Activated CD8-positive, alpha-beta T cell treated with anti-CD3 and anti-CD28 coated beads, Interleukin-2, amount 10 ng/mL, durations not matched to agents 7 days and 5 days (primary cell): ENCODE results near the gene KCNQ2. TPM values are rescaled to one million over a fixed set of nuclear protein-coding genes. Genes with fewer than 3 reads are reported as not detected.

Experiments
- ATAC-seq: fragments of 150-1000 bp; cut with Tn5 transposase; one replicate; pipeline ENCODE4 v1.10.0; 2021; ENCODE audit warnings: moderate library complexity
- CTCF ChIA-PET: fragments of 350-600 bp; sonication (Branson Sonifier 250); formaldehyde crosslinking; loops from one replicate; lab custom pipeline; 2021; ENCODE audit warnings: antibody characterized with exemption; lab: Charles Lee
- POLR2A ChIA-PET: fragments of 350-600 bp; sonication (Branson Sonifier 250); formaldehyde crosslinking; loops from one replicate; lab custom pipeline; 2021; ENCODE audit warnings: antibody characterized with exemption; lab: Charles Lee
- DNase-seq: peaks from one replicate; pipeline ENCODE4 v3.0.0-alpha.2; 2020
- H3K27ac Mint-ChIP-seq: one replicate; pipeline ENCODE4 v1.8.0; 2021; ENCODE audit warnings: mild to moderate bottlenecking, mixed read lengths
- H3K27me3 Mint-ChIP-seq: one replicate; pipeline ENCODE4 v1.8.0; 2021; ENCODE audit warnings: low read depth, mixed read lengths
- H3K36me3 Mint-ChIP-seq: one replicate; pipeline ENCODE4 v1.8.0; 2021; ENCODE audit warnings: low read depth, mixed read lengths
- H3K4me1 Mint-ChIP-seq: one replicate; pipeline ENCODE4 v1.8.0; 2021; ENCODE audit warnings: low read depth, mixed read lengths
- H3K4me3 Mint-ChIP-seq: one replicate; pipeline ENCODE4 v1.8.0; 2021; ENCODE audit warnings: mild to moderate bottlenecking, mixed read lengths
- H3K9me3 Mint-ChIP-seq: one replicate; pipeline ENCODE4 v1.8.0; 2022; ENCODE audit warnings: mixed read lengths; ENCODE audit not compliant: insufficient read depth
- total RNA-seq, 2 experiments: library from RNA; stranded (reverse); gene quantifications; one replicate each; pipeline ENCODE4 v1.2.3, GENCODE V29; 2021

KCNQ2 gene
- total RNA-seq, 2 experiments from 2014 or later, result not detected

- Mint-ChIP-seq H3K27me3 (peaks cover 19% of the 10 kb centered on the region), H3K36me3 (no peaks in the 10 kb centered on the region), H3K9me3 (no peaks in the 10 kb centered on the region), H3K4me1 (peaks cover 1% of the 10 kb centered on the region), H3K4me3 (no peak overlapping the region), H3K27ac (no peak overlapping the region)
- CTCF ChIA-PET, result no interaction called here
- DNase-seq (no peak), ATAC-seq (no peak)
- POLR2A ChIA-PET, result no interaction called here
These were observed 1.3 kb upstream of the KCNQ2 start for GRCh38 chr20:63473555-63474449.

- H3K4me1 Mint-ChIP-seq, result peaks cover 1% of the 10 kb centered on the region
- DNase-seq, result no peak
- ATAC-seq, result no peak
- H3K36me3 Mint-ChIP-seq, result no peaks in the 10 kb centered on the region
- H3K27me3 Mint-ChIP-seq, result peaks cover 19% of the 10 kb centered on the region
- H3K4me3 Mint-ChIP-seq, result no peak overlapping the region
- no peak overlapping the region for H3K27ac Mint-ChIP-seq
- H3K9me3 Mint-ChIP-seq, result no peaks in the 10 kb centered on the region
- ChIA-PET POLR2A (no interaction called here), CTCF (no interaction called here)
These were observed 471 bp upstream of the KCNQ2 start for GRCh38 chr20:63472862-63473390.

- ChIA-PET POLR2A (no interaction called here), CTCF (no interaction called here)
- Mint-ChIP-seq H3K36me3 (no peaks in the 10 kb centered on the region), H3K9me3 (no peaks in the 10 kb centered on the region), H3K27me3 (peaks cover 19% of the 10 kb centered on the region), H3K4me1 (peaks cover 1% of the 10 kb centered on the region), H3K4me3 (no peak overlapping the region), H3K27ac (no peak overlapping the region)
- no peak for DNase-seq
- no peak for ATAC-seq
These were observed 806 bp downstream of the KCNQ2 start for GRCh38 chr20:63471717-63471980.

- Mint-ChIP-seq H3K27me3 (peaks cover 19% of the 10 kb centered on the region), H3K27ac (no peak overlapping the region), H3K9me3 (no peaks in the 10 kb centered on the region), H3K36me3 (no peaks in the 10 kb centered on the region), H3K4me1 (peaks cover 1% of the 10 kb centered on the region), H3K4me3 (no peak overlapping the region)
- CTCF ChIA-PET, result no interaction called here
- DNase-seq, result no peak
- POLR2A ChIA-PET, result no interaction called here
- ATAC-seq, result no peak
These were observed 1.3 kb downstream of the KCNQ2 start for GRCh38 chr20:63471002-63471716.

- H3K4me3 Mint-ChIP-seq, result no peak overlapping the region
- CTCF ChIA-PET, result no interaction called here
- H3K27me3 Mint-ChIP-seq, result peaks cover 19% of the 10 kb centered on the region
- no peaks in the 10 kb centered on the region for H3K9me3 Mint-ChIP-seq
- no peaks in the 10 kb centered on the region for H3K36me3 Mint-ChIP-seq
- no peak for ATAC-seq
- DNase-seq, result no peak
- H3K4me1 Mint-ChIP-seq, result peaks cover 1% of the 10 kb centered on the region
- no peak overlapping the region for H3K27ac Mint-ChIP-seq
- POLR2A ChIA-PET, result no interaction called here
These were observed 2.0 kb downstream of the KCNQ2 start for GRCh38 chr20:63470410-63470809.

- ATAC-seq, result no peak
- Mint-ChIP-seq H3K4me1 (peaks cover 1% of the 10 kb centered on the region), H3K27ac (no peak overlapping the region), H3K36me3 (no peaks in the 10 kb centered on the region), H3K9me3 (no peaks in the 10 kb centered on the region), H3K27me3 (peaks cover 16% of the 10 kb centered on the region), H3K4me3 (no peak overlapping the region)
- DNase-seq, result no peak
- ChIA-PET CTCF (no interaction called here), POLR2A (no interaction called here)
These were observed 2.7 kb downstream of the KCNQ2 start for GRCh38 chr20:63469713-63470101.

- Mint-ChIP-seq H3K4me3 (no peak overlapping the region), H3K4me1 (peaks cover 1% of the 10 kb centered on the region), H3K27me3 (peaks cover 13% of the 10 kb centered on the region), H3K27ac (no peak overlapping the region), H3K9me3 (no peaks in the 10 kb centered on the region), H3K36me3 (no peaks in the 10 kb centered on the region)
- ChIA-PET CTCF (interaction anchor here (1.0 kb wide), 1 partner anchor 27 kb away, joined by 3 read pairs; no protein-coding TSS in a partner anchor), POLR2A (no interaction called here)
- DNase-seq, result no peak
- no peak for ATAC-seq
These were observed 3.3 kb downstream of the KCNQ2 start for GRCh38 chr20:63469019-63469712.

- H3K9me3 Mint-ChIP-seq, result no peaks in the 10 kb centered on the region
- ATAC-seq, result no peak
- no peaks in the 10 kb centered on the region for H3K36me3 Mint-ChIP-seq
- no peaks in the 10 kb centered on the region for H3K4me1 Mint-ChIP-seq
- no peak for DNase-seq
- CTCF ChIA-PET, result interaction anchor here (1.0 kb wide), 1 partner anchor 28 kb away, joined by 3 read pairs; no protein-coding TSS in a partner anchor
- POLR2A ChIA-PET, result no interaction called here
- no peak overlapping the region for H3K4me3 Mint-ChIP-seq
- H3K27me3 Mint-ChIP-seq, result peaks cover 10% of the 10 kb centered on the region
- H3K27ac Mint-ChIP-seq, result no peak overlapping the region
These were observed 4.0 kb downstream of the KCNQ2 start for GRCh38 chr20:63468421-63468820.

- ChIA-PET POLR2A (no interaction called here), CTCF (no interaction called here)
- Mint-ChIP-seq H3K27me3 (peaks cover 12% of the 10 kb centered on the region), H3K9me3 (no peaks in the 10 kb centered on the region), H3K4me3 (no peak overlapping the region), H3K36me3 (no peaks in the 10 kb centered on the region), H3K4me1 (no peaks in the 10 kb centered on the region), H3K27ac (no peak overlapping the region)
- DNase-seq (no peak), ATAC-seq (no peak)
These were observed 5.0 kb downstream of the KCNQ2 start for GRCh38 chr20:63467294-63468083.

- DNase-seq, result no peak
- Mint-ChIP-seq H3K27ac (no peak overlapping the region), H3K27me3 (peaks cover 13% of the 10 kb centered on the region), H3K4me3 (no peak overlapping the region), H3K36me3 (no peaks in the 10 kb centered on the region), H3K9me3 (no peaks in the 10 kb centered on the region), H3K4me1 (no peaks in the 10 kb centered on the region)
- POLR2A ChIA-PET, result no interaction called here
- CTCF ChIA-PET, result no interaction called here
- no peak for ATAC-seq
These were observed 5.6 kb downstream of the KCNQ2 start for GRCh38 chr20:63466861-63467260.

GRCh38 chr20:63466250-63466825 lies 6.1 kb downstream of the KCNQ2 start:
- no peaks in the 10 kb centered on the region for H3K36me3 Mint-ChIP-seq
- DNase-seq, result no peak
- ChIA-PET POLR2A (interaction anchor here (1.9 kb wide), 1 partner anchor 55 kb away, joined by 7 read pairs; no protein-coding TSS in a partner anchor), CTCF (no interaction called here)
- H3K27ac Mint-ChIP-seq, result no peak overlapping the region
- no peak overlapping the region for H3K4me3 Mint-ChIP-seq
- ATAC-seq, result no peak
- no peaks in the 10 kb centered on the region for H3K4me1 Mint-ChIP-seq
- peaks cover 13% of the 10 kb centered on the region for H3K27me3 Mint-ChIP-seq
- no peaks in the 10 kb centered on the region for H3K9me3 Mint-ChIP-seq
